HEK293 (cell line): ENCODE data around the gene CD300LF.

ENCODE experiments used
- CTCF ChIA-PET: fragments of 350-600 bp; formaldehyde crosslinking; extraction: SDS; loops from one replicate; lab custom pipeline; 2021; ENCODE audit warnings: antibody characterized with exemption; lab: Yijun Ruan, JAX
- POLR2A ChIA-PET: fragments of 300-600 bp; formaldehyde crosslinking; extraction: SDS; loops from one replicate; lab custom pipeline; 2020; ENCODE audit warnings: antibody characterized with exemption, inconsistent platforms; lab: Yijun Ruan, JAX
- H3K27ac ChIP-seq: fragments of 200-500 bp; sonication (Bioruptor generic); 2 replicates; pipeline ENCODE4 v1.5.1; 2014; ENCODE audit warnings: low read depth, low read length, control low read depth, inconsistent platforms; ENCODE audit errors: extremely low read depth
- H3K36me3 ChIP-seq, 2 experiments: fragments of 200-500 bp in 1 of 2; sonication (Bioruptor generic) in 1 of 2; 1 replicate in 1 of 2; 2 replicates in 1 of 2; pipeline ENCODE4 v1.5.1; 2014 to 2017; ENCODE audit warnings: inconsistent platforms in 2 of 2, low read length in 2 of 2; ENCODE audit not compliant: control insufficient read depth in 2 of 2, insufficient read depth in 1 of 2
- H3K4me1 ChIP-seq: fragments of 200-500 bp; sonication (Bioruptor generic); 2 replicates; pipeline ENCODE4 v1.5.1; 2014; ENCODE audit warnings: mild to moderate bottlenecking, low read length, inconsistent platforms; ENCODE audit not compliant: control insufficient read depth, insufficient read depth
- H3K4me3 ChIP-seq: 2 replicates; pipeline ENCODE4 v1.5.1; 2011; ENCODE audit warnings: low read depth, mild to moderate bottlenecking, control low read depth, low read length, moderate library complexity
- H3K9me3 ChIP-seq: fragments of 200-500 bp; sonication (Bioruptor generic); 2 replicates; pipeline ENCODE4 v1.5.1; 2014; ENCODE audit warnings: low read depth, low read length, inconsistent platforms; ENCODE audit not compliant: control insufficient read depth, insufficient read depth
- EGR2 ChIP-seq: fragments of 450-650 bp; formaldehyde crosslinking; IDR thresholded peaks from 2 replicates; pipeline ENCODE4 v1.5.1; 2016; ENCODE audit warnings: low read depth, missing biosample characterization, missing genetic modification characterization
- KLF1 ChIP-seq: fragments of 450-650 bp; formaldehyde crosslinking; IDR thresholded peaks from 2 replicates; pipeline ENCODE4 v1.5.1; 2016; ENCODE audit warnings: missing biosample characterization, missing genetic modification characterization
- KLF17 ChIP-seq: fragments of 450-650 bp; formaldehyde crosslinking; IDR thresholded peaks from 2 replicates; pipeline ENCODE4 v1.5.1; 2016; ENCODE audit warnings: missing biosample characterization, missing genetic modification characterization
- KLF9 ChIP-seq: fragments of 450-650 bp; formaldehyde crosslinking; IDR thresholded peaks from 2 replicates; pipeline ENCODE4 v1.5.1; 2016; ENCODE audit warnings: missing biosample characterization, missing genetic modification characterization, low read depth
- OSR2 ChIP-seq: fragments of 450-650 bp; formaldehyde crosslinking; IDR thresholded peaks from 2 replicates; pipeline ENCODE4 v1.5.1; 2016; ENCODE audit warnings: missing biosample characterization, missing genetic modification characterization
- PRDM1 ChIP-seq: fragments of 450-650 bp; formaldehyde crosslinking; IDR thresholded peaks from 2 replicates; pipeline ENCODE4; 2016; ENCODE audit warnings: missing biosample characterization, missing genetic modification characterization
- PRDM4 ChIP-seq: fragments of 450-650 bp; formaldehyde crosslinking; IDR thresholded peaks from 2 replicates; pipeline ENCODE4 v1.5.1; 2017; ENCODE audit warnings: missing biosample characterization, missing genetic modification characterization
- PRDM6 ChIP-seq: fragments of 450-650 bp; formaldehyde crosslinking; IDR thresholded peaks from 2 replicates; pipeline ENCODE4 v1.5.1; 2017; ENCODE audit warnings: missing biosample characterization, missing genetic modification characterization
- ZFP3 ChIP-seq: fragments of 450-650 bp; formaldehyde crosslinking; IDR thresholded peaks from 2 replicates; pipeline ENCODE4 v1.5.1; 2016; ENCODE audit warnings: low read depth, missing biosample characterization, missing genetic modification characterization
- ZNF174 ChIP-seq: fragments of 450-650 bp; formaldehyde crosslinking; IDR thresholded peaks from 2 replicates; pipeline ENCODE4 v1.5.0; 2017; ENCODE audit warnings: missing biosample characterization, mild to moderate bottlenecking, missing genetic modification characterization
- ZNF19 ChIP-seq: fragments of 450-650 bp; formaldehyde crosslinking; IDR thresholded peaks from 2 replicates; pipeline ENCODE4; 2016; ENCODE audit warnings: missing biosample characterization, missing genetic modification characterization, low read depth
- ZNF24 ChIP-seq: fragments of 450-650 bp; formaldehyde crosslinking; IDR thresholded peaks from 2 replicates; pipeline ENCODE4 v1.5.1; 2016; ENCODE audit warnings: missing biosample characterization, missing genetic modification characterization
- ZNF488 ChIP-seq: fragments of 450-650 bp; formaldehyde crosslinking; IDR thresholded peaks from 2 replicates; pipeline ENCODE4 v1.5.1; 2016; ENCODE audit warnings: missing biosample characterization, missing genetic modification characterization
- ZNF544 ChIP-seq: fragments of 450-650 bp; formaldehyde crosslinking; IDR thresholded peaks from 2 replicates; pipeline ENCODE4 v1.5.0; 2017; ENCODE audit warnings: missing biosample characterization, missing genetic modification characterization
- ZNF549 ChIP-seq: fragments of 450-650 bp; IDR thresholded peaks from 2 replicates; pipeline ENCODE4 v1.5.1; 2018; ENCODE audit warnings: missing biosample characterization, missing genetic modification characterization, mild to moderate bottlenecking, inconsistent platforms, moderate library complexity
- ZNF645 ChIP-seq: fragments of 450-650 bp; formaldehyde crosslinking; IDR thresholded peaks from 2 replicates; pipeline ENCODE4; 2016; ENCODE audit warnings: missing biosample characterization, missing genetic modification characterization
- ZNF658 ChIP-seq: fragments of 450-650 bp; formaldehyde crosslinking; IDR thresholded peaks from 2 replicates; pipeline ENCODE4; 2016; ENCODE audit warnings: missing biosample characterization, missing genetic modification characterization
- ZNF76 ChIP-seq: fragments of 450-650 bp; formaldehyde crosslinking; IDR thresholded peaks from 2 replicates; pipeline ENCODE4; 2016; ENCODE audit warnings: low read depth, missing biosample characterization, missing genetic modification characterization, borderline replicate concordance
- TF ChIP-seq, protein P1 (sequence below): IDR thresholded peaks from 2 replicates; pipeline ENCODE4 v1.6.1; 2011; ENCODE audit warnings: mild to moderate bottlenecking, low read depth, low read length, borderline replicate concordance
- TF ChIP-seq, protein P2 (sequence below): fragments of 450-650 bp; formaldehyde crosslinking; IDR thresholded peaks from 2 replicates; pipeline ENCODE4 v1.5.1; 2016; ENCODE audit warnings: missing biosample characterization, missing genetic modification characterization

CD300LF gene

GRCh38 chr17:74739227-74739831 lies 26.6 kb upstream of the CD300LF start:
- Histone ChIP-seq H3K9me3 (no peaks in the 10 kb centered on the region), H3K27ac (no peak overlapping the region), H3K36me3 (no peaks in the 10 kb centered on the region), H3K4me3 (no peak overlapping the region), H3K4me1 (peaks cover 2% of the 10 kb centered on the region; the same call in 1 of the 2 replicates)
- CTCF ChIA-PET: interaction anchor here (0.6 to 1.6 kb wide), 4 partner anchors 10 to 280 kb away, joined by 3 to 6 read pairs (median 5); no protein-coding TSS in a partner anchor
- POLR2A ChIA-PET: interaction anchor here (0.7 kb wide), 1 partner anchor 140 kb away, joined by 4 read pairs; no protein-coding TSS in a partner anchor
- TF ChIP-seq KLF9 (tag by site-specific recombination) (0 out of 2 replicates have a peak, but pooled peaks have one; percentile 31), PRDM1 (tag by site-specific recombination) (no peak)

GRCh38 chr17:74738051-74738996 lies 25.6 kb upstream of the CD300LF start:
- CTCF ChIA-PET: interaction anchor here (0.6 to 3.7 kb wide), 13 partner anchors 8 to 171 kb away, joined by 3 to 64 read pairs (median 5); partner anchors contain the start of genes CD300H and NAT9
- Histone ChIP-seq H3K36me3 (no peaks in the 10 kb centered on the region), H3K4me1 (peaks cover 2% of the 10 kb centered on the region; the same call in 1 of the 2 replicates), H3K4me3 (no peak overlapping the region), H3K27ac (no peak overlapping the region), H3K9me3 (no peaks in the 10 kb centered on the region)
- POLR2A ChIA-PET: interaction anchor here (0.9 kb wide), 1 partner anchor 124 kb away, joined by 3 read pairs; no protein-coding TSS in a partner anchor
- TF ChIP-seq PRDM4 (tag by site-specific recombination) (no peak), EGR2 (tag by site-specific recombination) (peak; percentile 23; the same call in 1 of the 2 replicates), OSR2 (no peak), ZNF549 (tag by site-specific recombination) (no peak), ZFP3 (tag by site-specific recombination) (no peak), ZNF19 (no peak), ZNF645 (tag by site-specific recombination) (no peak), KLF1 (tag by site-specific recombination) (0 out of 2 replicates have a peak, but pooled peaks have one; percentile 31), ZNF24 (no peak), PRDM6 (no peak), ZNF658 (no peak), ZNF76 (tag by site-specific recombination) (no peak), ZNF488 (tag by site-specific recombination) (no peak), ZNF174 (tag by site-specific recombination) (no peak), ZNF544 (tag by site-specific recombination) (no peak), KLF17 (tag by site-specific recombination) (peak; percentile 72; the same call in 1 of the 2 replicates)
- TF ChIP-seq, protein P1, sequence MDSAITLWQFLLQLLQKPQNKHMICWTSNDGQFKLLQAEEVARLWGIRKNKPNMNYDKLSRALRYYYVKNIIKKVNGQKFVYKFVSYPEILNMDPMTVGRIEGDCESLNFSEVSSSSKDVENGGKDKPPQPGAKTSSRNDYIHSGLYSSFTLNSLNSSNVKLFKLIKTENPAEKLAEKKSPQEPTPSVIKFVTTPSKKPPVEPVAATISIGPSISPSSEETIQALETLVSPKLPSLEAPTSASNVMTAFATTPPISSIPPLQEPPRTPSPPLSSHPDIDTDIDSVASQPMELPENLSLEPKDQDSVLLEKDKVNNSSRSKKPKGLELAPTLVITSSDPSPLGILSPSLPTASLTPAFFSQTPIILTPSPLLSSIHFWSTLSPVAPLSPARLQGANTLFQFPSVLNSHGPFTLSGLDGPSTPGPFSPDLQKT: no peak
- TF ChIP-seq, protein P2, sequence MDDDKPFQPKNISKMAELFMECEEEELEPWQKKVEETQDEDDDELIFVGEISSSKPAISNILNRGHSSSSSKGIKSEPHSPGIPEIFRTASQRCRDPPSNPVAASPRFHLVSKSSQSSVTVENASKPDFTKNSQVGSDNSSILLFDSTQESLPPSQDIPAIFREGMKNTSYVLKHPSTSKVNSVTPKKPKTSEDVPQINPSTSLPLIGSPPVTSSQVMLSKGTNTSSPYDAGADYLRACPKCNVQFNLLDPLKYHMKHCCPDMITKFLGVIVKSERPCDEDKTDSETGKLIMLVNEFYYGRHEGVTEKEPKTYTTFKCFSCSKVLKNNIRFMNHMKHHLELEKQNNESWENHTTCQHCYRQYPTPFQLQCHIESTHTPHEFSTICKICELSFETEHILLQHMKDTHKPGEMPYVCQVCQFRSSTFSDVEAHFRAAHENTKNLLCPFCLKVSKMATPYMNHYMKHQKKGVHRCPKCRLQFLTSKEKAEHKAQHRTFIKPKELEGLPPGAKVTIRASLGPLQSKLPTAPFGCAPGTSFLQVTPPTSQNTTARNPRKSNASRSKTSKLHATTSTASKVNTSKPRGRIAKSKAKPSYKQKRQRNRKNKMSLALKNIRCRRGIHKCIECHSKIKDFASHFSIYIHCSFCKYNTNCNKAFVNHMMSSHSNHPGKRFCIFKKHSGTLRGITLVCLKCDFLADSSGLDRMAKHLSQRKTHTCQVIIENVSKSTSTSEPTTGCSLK: no peak
